Activated CD4-positive, alpha-beta T cell treated with anti-CD3 and anti-CD28 coated beads, Interleukin-2, amount 50 U/mL, for 24 hours (primary cell): ENCODE measurements around the gene S100A5.
"Not testable (repeated sequence)": the region's sequence is repeated elsewhere in the genome, so short reads cannot be mapped to it uniquely, and the experiment has no call there.

ENCODE experiments used
- DNase-seq, 2 donors: peaks; one replicate each; pipeline ENCODE4 v3.0.0-alpha.2; 2020; ENCODE audit warnings: low read depth in 1 of 2, low spot score in 1 of 2

The S100A5 gene

GRCh38 chr1:153540394-153541361 is at the start of gene S100A5:
Gene S100A5, minus strand, starts transcription at chr1:153540934. Its CDS starts 743 bp downstream, at chr1:153540191.
- DNase-seq, result peak in 1 of 2 donors; percentile 53

- DNase-seq, result no peak
Measured at GRCh38 chr1:153588482-153588881, 47.7 kb upstream of the S100A5 start.

GRCh38 chr1:153588033-153588432 is 47.3 kb upstream of the S100A5 start:
- DNase-seq, result not testable (repeated sequence)

GRCh38 chr1:153587314-153587713 is 46.6 kb upstream of the S100A5 start:
- no peak for DNase-seq

GRCh38 chr1:153586347-153586746 is 45.6 kb upstream of the S100A5 start:
- no peak for DNase-seq

GRCh38 chr1:153585006-153585405 is 44.3 kb upstream of the S100A5 start:
- DNase-seq, result no peak

GRCh38 chr1:153583976-153584375 is 43.2 kb upstream of the S100A5 start:
- DNase-seq, result no peak

GRCh38 chr1:153583514-153583913 is 42.8 kb upstream of the S100A5 start:
- DNase-seq, result not testable (repeated sequence)

- DNase-seq, result not testable (repeated sequence)
Measured at GRCh38 chr1:153582836-153583235, 42.1 kb upstream of the S100A5 start.

- no peak for DNase-seq
Measured at GRCh38 chr1:153578936-153579335, 38.2 kb upstream of the S100A5 start.

- DNase-seq, result no peak
Measured at GRCh38 chr1:153578490-153578889, 37.8 kb upstream of the S100A5 start.

- no peak for DNase-seq
Measured at GRCh38 chr1:153577624-153578051, 36.9 kb upstream of the S100A5 start.

GRCh38 chr1:153577138-153577537 is 36.4 kb upstream of the S100A5 start:
- DNase-seq, result no peak

- not testable (repeated sequence) for DNase-seq
Measured at GRCh38 chr1:153575497-153575896, 34.8 kb upstream of the S100A5 start.

GRCh38 chr1:153575081-153575491 is 34.4 kb upstream of the S100A5 start:
- DNase-seq, result not testable (repeated sequence)

GRCh38 chr1:153573351-153573750 is 32.6 kb upstream of the S100A5 start:
- no peak for DNase-seq

- DNase-seq, result peak; percentile 15 to 39
Measured at GRCh38 chr1:153572569-153573015, 31.9 kb upstream of the S100A5 start.

GRCh38 chr1:153571706-153572105 is 31.0 kb upstream of the S100A5 start:
- DNase-seq, result no peak

GRCh38 chr1:153570874-153571273 is 30.1 kb upstream of the S100A5 start:
- DNase-seq, result no peak

GRCh38 chr1:153569465-153569864 is 28.7 kb upstream of the S100A5 start:
- DNase-seq, result no peak

GRCh38 chr1:153568367-153569099 is 27.8 kb upstream of the S100A5 start:
- DNase-seq, result peak; percentile 71 to 75
